Right cardiac atrium (tissue), 5 donors: ENCODE results near the gene UBR2. TPM values are rescaled to one million over a fixed set of nuclear protein-coding genes. Genes with fewer than 3 reads are reported as not detected.
"Not testable (repeated sequence)": the region's sequence is repeated elsewhere in the genome, so short reads cannot be mapped to it uniquely, and the experiment has no call there.

Source experiments
- ATAC-seq, 2 donors: fragments of 200-7000 bp; cut with Tn5 transposase; one replicate each; pipeline versions ENCODE4 v1.8.0 to v1.9.1; 2020; ENCODE audit warnings: moderate library complexity in 2 of 2, mild to moderate bottlenecking in 1 of 2
- DNase-seq, 3 donors: peaks; one replicate each; pipeline ENCODE4 v3.0.0-alpha.2; 2020
- H3K27ac ChIP-seq: one replicate; pipeline ENCODE4 v1.5.1; 2013; ENCODE audit warnings: mild to moderate bottlenecking, low read length, control low read depth, moderate library complexity
- H3K27me3 ChIP-seq: one replicate; pipeline ENCODE4 v1.6.1; 2013; ENCODE audit not compliant: control insufficient read depth, insufficient read depth
- H3K4me1 ChIP-seq: one replicate; pipeline ENCODE4 v1.6.1; 2013; ENCODE audit warnings: low read length; ENCODE audit not compliant: control insufficient read depth, insufficient read depth
- H3K4me3 ChIP-seq: one replicate; pipeline ENCODE4 v1.5.1; 2013; ENCODE audit warnings: low read length, control low read depth
- H3K9me3 ChIP-seq: one replicate; pipeline ENCODE4 v1.6.1; 2013; ENCODE audit warnings: low read length; ENCODE audit not compliant: control insufficient read depth
- WGBS: extraction: QIAGEN DNeasy Blood & Tissue Kit; methylation state at CpG from one replicate; pipeline ENCODE4 v1.1.7; 2013; 5-methylcytosine and 5-hydroxymethylcytosine counted together
- intact Hi-C, 4 donors: fragments of 100-400 bp; cut with DNase I; formaldehyde crosslinking; loops; one replicate each; pipeline versions ENCODE4 v1.11.0 to v1.14.0; 2022 to 2023
- polyA plus RNA-seq: library from polyadenylated mRNA; stranded (reverse); fragments of 200-250 nt; gene quantifications from one replicate; pipeline ENCODE4 v1.2.3, GENCODE V29; 2013
- total RNA-seq, 4 donors: library from RNA; stranded (reverse); fragmentation: NEBNext Ultra II Directional; extraction: Animal tissue kit (Norgen Biotek cat#: 25700); gene quantifications; one replicate each; pipeline ENCODE4 v1.2.1, GENCODE V29; 2021
- donor health status: healthy with polysubstance abuse.
- donor health status: DM: no; HTN: yes; CAD: no.
- donor health status: DM: no; HTN: no; CAD: no.
- donor health status: DM: no; HTN: yes; CAD: no; lungs with severe emphysema.
- donor health status: DM: yes; HTN: yes; CAD: no.

Gene UBR2
- total and polyA plus RNA-seq, 5 donors = 11.5 to 31.5 (median 29.2) TPM

- Histone ChIP-seq H3K27ac (no peak overlapping the region), H3K4me3 (no peak overlapping the region), H3K27me3 (no peaks in the 10 kb centered on the region), H3K9me3 (no peaks in the 10 kb centered on the region), H3K4me1 (no peaks in the 10 kb centered on the region)
- intact Hi-C loops = loop anchor here (5.0 to 10.0 kb wide), 3 partner anchors 65 to 145 kb away; partner anchors contain the start of gene RPL7L1 (in 1 of the 4)
- ATAC-seq (no peak), DNase-seq (no peak)
- WGBS = 65% methylated on average over 3 of the region's 3 CpGs
Measured at GRCh38 chr6:42729731-42730130, 165.9 kb downstream of the UBR2 start.

GRCh38 chr6:42733867-42734481 is 170.1 kb downstream of the UBR2 start:
- intact Hi-C loops = not testable (repeated sequence)
- WGBS = 74% methylated on average over 13 of the region's 13 CpGs

GRCh38 chr6:42735976-42736375 is 172.1 kb downstream of the UBR2 start:
- Histone ChIP-seq H3K27me3 (no peaks in the 10 kb centered on the region), H3K4me1 (no peaks in the 10 kb centered on the region), H3K4me3 (no peak overlapping the region), H3K27ac (no peak overlapping the region), H3K9me3 (no peaks in the 10 kb centered on the region)
- intact Hi-C loops = no loop called here
- ATAC-seq = no peak
- DNase-seq = no peak
- WGBS = 86% methylated on average over 3 of the region's 3 CpGs

More at GRCh38 chr6:42733867-42734481, 170.1 kb downstream of the UBR2 start:
- not testable (repeated sequence) for DNase-seq, ATAC-seq, H3K27ac ChIP-seq, H3K4me1 ChIP-seq, H3K9me3 ChIP-seq, H3K27me3 ChIP-seq, H3K4me3 ChIP-seq

GRCh38 chr6:42740725-42741124 is 176.9 kb downstream of the UBR2 start:
- no peak overlapping the region for H3K4me3 ChIP-seq
- H3K27ac ChIP-seq = no peak overlapping the region
- no peaks in the 10 kb centered on the region for H3K9me3 ChIP-seq
- intact Hi-C loops = no loop called here
- H3K27me3 ChIP-seq = no peaks in the 10 kb centered on the region
- DNase-seq (no peak), ATAC-seq (no peak)
- peaks cover 3% of the 10 kb centered on the region for H3K4me1 ChIP-seq
- WGBS = 50% methylated on average over 3 of the region's 3 CpGs

GRCh38 chr6:42742116-42742894 is 178.5 kb downstream of the UBR2 start:
- H3K4me3 ChIP-seq = no peak overlapping the region
- H3K27me3 ChIP-seq = no peaks in the 10 kb centered on the region
- no peak for DNase-seq
- no peak for ATAC-seq
- H3K4me1 ChIP-seq = peaks cover 3% of the 10 kb centered on the region
- no peak overlapping the region for H3K27ac ChIP-seq
- no peaks in the 10 kb centered on the region for H3K9me3 ChIP-seq
- intact Hi-C loops = no loop called here
- 80% methylated on average over 5 of the region's 5 CpGs for WGBS

Other genes starting within 250 kb of the UBR2 start
- gene TRERF1, start 112.1 kb upstream of the UBR2 start, total RNA-seq = 1 to 10 TPM; 2.1 to 3.1 (median 2.5) TPM
- gene TRERF1, start 112.1 kb upstream of the UBR2 start, polyA plus RNA-seq = 1.2 TPM
- gene PRPH2, start 158.6 kb downstream of the UBR2 start, total RNA-seq = 1 to 10 TPM; 1.2 to 2.5 (median 1.8) TPM
- gene PRPH2, start 158.6 kb downstream of the UBR2 start, polyA plus RNA-seq = 0.45 TPM
- gene TBCC, start 182.1 kb downstream of the UBR2 start, total RNA-seq = 10 to 100 TPM; 13.9 to 15.3 (median 14.8) TPM
- gene TBCC, start 182.1 kb downstream of the UBR2 start, polyA plus RNA-seq = 18.2 TPM
- gene BICRAL, start 218.0 kb downstream of the UBR2 start, total RNA-seq = 10 to 100 TPM; 11.4 to 13.6 (median 13.1) TPM
- 3.9 TPM for gene BICRAL, start 218.0 kb downstream of the UBR2 start, polyA plus RNA-seq